H4 (cell line): ENCODE data around the gene KCTD20. TPM values are rescaled to one million over a fixed set of nuclear protein-coding genes. Genes with fewer than 3 reads are reported as not detected.
"Not testable (repeated sequence)": the region's sequence is repeated elsewhere in the genome, so short reads cannot be mapped to it uniquely, and the experiment has no call there.

Experiments used
- DNase-seq: peaks from one replicate; pipeline ENCODE4 v3.0.0-alpha.2; 2015; ENCODE audit warnings: low spot score
- total RNA-seq: library from RNA; depleted of rRNA; stranded (reverse); fragments of >200 nt; shearing (Covaris generic); gene quantifications from 2 replicates; pipeline ENCODE4 v1.2.3, GENCODE V29; 2014

The KCTD20 gene
- total RNA-seq, 1 experiment from 2014 or later = 68.5 TPM

DNA sequence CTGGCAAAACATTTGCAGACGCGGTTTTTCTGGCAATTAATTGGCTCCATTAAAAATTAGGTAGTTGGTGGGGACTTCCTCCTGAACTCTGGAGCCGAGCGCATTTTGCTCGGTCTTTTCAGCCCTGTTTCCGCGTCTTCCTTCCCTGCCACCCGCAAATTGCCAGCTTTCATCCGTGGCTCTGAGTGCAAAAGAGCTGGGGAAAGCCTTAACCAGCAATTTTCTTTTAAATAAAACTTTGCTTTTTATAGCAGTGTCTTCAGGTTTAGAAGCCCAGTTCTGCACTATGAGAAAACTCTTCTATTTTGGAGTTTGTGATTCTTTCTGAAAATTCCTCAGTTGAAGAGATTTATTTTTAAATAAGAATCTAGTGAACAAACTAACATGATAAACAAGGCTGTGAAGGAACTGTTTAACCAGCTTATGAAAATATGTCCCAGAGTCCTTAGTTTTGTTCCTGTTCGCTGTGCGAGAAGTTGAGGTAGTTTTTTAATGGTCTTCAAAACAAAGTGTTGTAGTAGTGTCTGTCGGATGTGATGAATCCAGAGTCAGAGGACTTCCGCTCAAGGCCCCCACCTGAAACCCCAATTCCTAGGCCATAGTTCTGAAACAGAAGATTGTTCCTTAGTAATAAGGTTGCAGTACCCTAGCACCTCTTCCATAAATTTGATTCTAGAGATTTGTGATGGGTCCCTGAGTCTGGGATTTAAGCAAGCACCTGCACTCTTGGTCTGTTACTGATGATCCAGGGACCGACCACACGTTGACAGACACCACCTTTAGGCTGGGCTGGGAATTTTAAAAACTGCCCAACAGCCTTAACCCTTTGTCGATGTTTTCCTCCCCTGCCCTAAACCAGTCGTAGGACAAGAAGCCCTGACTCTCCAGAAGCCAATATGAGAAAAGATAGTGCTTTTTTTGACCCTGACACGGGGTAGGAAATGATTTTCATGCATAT, 950 bp downstream of the KCTD20 start:
- DNase-seq = peak; percentile 18

- DNase-seq = no peak
Observed at GRCh38 chr6:36444470-36444869, 1.7 kb downstream of the KCTD20 start.

DNA sequence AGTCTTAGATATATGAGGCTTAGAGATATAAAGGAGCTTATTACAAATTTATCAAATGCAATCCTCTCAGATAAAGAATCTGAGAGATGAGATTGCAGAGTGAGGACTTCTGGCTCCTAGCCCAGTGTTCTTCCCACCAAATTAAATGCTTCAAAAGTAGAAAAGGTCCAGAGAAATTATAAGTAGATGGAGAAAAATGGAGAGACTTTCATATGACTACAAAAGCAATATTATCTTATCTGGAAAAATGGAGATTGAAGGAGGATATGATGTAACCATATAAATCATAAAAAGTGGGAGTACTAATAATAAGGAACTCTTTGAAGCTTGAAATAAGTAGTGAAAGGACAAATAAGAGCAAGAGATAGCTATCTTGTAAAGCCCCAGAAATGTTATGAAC, 2.8 kb downstream of the KCTD20 start:
- no peak for DNase-seq

- not testable (repeated sequence) for DNase-seq
Observed at GRCh38 chr6:36449173-36449572, 6.4 kb downstream of the KCTD20 start.

- not testable (repeated sequence) for DNase-seq
Observed at GRCh38 chr6:36452897-36453296, 10.1 kb downstream of the KCTD20 start.

DNA sequence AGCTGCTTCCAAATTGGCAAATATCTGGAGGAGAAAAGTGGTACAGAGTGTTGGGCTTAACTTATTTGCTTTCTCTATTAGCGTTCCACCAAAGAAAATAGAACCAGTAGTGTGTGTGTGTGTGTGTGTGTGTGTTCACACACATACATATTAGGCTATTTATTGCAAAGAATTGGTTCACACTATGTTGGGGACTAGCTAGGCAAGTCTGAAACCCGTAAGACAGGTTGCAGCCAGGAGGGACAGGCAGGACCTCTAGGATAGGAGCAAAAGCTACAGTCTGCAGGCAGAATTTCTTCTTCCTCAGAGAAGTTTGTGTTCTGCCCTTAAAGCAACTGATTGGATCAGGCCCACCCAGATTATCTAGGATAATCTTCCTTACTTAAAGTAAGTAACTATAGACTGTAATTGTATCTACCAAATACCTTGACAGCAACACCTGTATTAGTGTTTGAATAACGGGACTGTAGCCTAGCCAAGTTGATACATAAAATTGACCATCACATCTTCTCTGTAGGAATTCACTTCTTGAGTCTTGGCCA, 12.8 kb downstream of the KCTD20 start:
- DNase-seq = no peak

DNA sequence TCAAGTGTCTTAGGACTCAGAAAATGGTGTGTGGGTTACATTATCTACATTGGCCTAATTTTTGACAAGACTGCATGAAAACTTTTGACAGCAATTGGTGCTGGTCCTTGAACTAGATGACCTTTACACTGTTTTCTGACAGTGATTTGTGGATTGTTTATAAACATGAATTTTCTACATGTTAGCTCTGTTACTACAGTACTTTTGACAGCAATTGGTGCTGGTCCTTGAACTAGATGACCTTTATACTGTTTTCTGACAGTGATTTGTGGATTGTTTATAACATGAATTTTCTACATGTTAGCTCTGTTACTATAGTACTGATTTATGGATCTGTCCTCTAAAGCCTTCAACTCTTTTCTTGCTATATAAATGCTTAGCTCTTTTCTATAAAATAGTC, 16.7 kb downstream of the KCTD20 start:
- DNase-seq = no peak

- DNase-seq = no peak
Observed at GRCh38 chr6:36460916-36461315, 18.1 kb downstream of the KCTD20 start.

GRCh38 chr6:36461646-36462045, 18.8 kb downstream of the KCTD20 start:
- DNase-seq = no peak

GRCh38 chr6:36463676-36464075, 20.9 kb downstream of the KCTD20 start:
- DNase-seq = no peak

DNA sequence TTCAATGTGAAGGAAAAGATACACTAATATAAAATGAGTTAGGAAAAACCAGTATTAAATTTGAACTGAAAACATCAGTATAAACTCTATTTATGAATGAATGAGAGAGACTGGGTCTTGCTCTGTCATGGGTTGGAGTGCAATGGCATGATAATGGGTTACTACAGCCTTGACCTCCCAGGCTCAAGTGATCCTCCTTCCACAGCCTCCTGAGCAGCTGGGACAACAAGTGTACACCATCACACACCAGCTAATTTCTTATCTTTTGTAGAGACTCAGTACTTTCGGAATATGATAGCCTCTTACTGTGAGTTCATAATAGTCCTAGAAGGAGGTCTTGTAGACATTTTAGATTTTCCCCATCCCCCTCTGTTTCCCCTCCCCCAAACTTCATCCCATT, 21.4 kb downstream of the KCTD20 start:
- no peak for DNase-seq

DNA sequence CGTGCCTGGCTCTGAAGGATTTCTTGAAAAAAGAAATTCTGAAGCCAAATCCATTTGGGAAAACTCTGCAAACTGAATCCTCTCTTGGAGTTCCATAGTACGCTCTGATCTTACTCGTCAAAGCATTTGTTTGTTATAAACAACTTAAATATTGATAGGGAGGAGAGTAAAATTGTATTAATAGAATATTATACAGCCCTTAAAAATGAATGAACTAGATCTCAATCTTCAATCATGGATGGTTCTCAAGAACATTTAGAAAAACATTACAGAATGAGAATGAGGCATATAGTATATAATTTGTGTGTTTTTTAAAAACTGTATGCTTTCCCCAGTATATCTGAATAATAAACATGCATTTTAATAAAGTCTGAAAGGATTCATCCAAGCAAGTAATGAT, 24.8 kb downstream of the KCTD20 start:
- no peak for DNase-seq

GRCh38 chr6:36469148-36469661, 26.4 kb downstream of the KCTD20 start:
- no peak for DNase-seq

- no peak for DNase-seq
Observed at GRCh38 chr6:36469946-36470345, 27.1 kb downstream of the KCTD20 start.

DNA sequence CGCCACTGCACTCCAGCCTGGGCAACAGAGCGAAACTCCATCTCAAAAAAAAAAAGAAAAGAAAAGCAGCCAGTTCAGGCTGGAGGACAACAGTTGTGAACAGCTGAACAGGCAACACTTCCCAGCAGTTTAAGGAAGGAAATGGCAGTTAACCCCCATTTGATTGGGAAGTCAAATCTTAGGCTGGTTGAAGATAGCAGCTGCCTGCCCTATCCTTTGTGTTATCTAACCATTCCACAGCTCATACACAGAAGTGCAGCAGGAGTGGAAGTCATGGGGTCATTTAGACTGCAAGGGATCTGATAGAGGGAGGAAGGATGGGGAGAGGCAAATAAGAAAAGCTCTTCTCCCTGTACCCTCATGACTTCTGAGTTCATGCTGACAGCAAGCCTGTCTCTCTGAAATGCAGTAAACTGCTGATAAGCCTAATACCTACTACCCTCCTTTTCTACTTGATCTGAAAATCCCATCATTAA, 35.3 kb downstream of the KCTD20 start:
- no peak for DNase-seq

GRCh38 chr6:36479256-36479655, 36.5 kb downstream of the KCTD20 start:
- DNase-seq = no peak

- DNase-seq = not testable (repeated sequence)
Observed at GRCh38 chr6:36483326-36483725, 40.5 kb downstream of the KCTD20 start.

GRCh38 chr6:36484736-36485135, 41.9 kb downstream of the KCTD20 start:
- DNase-seq = no peak

GRCh38 chr6:36487698-36488097, 44.9 kb downstream of the KCTD20 start:
- no peak for DNase-seq

GRCh38 chr6:36488221-36488620, 45.4 kb downstream of the KCTD20 start:
- DNase-seq = no peak

DNA sequence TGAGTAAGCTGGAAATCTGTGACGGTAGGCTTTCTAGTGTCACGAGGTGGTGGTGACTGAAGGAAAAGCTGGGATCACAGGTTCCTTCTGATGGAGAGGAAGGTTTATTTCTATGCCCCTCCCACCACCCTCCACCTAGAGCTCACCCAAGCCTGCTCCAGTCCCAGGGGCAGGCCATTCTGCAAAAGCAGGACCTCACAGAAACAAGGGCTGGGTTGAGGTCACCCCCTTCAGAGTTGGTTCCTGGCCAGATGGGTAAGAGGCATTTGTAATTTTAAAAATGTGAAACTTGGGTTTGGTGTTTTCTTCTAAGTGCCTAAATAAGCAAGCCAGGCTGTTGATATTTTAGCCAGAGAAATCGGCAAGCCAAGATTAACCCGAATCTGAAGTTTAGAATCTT, 46.6 kb downstream of the KCTD20 start:
- DNase-seq = no peak

- no peak for DNase-seq
Observed at GRCh38 chr6:36491378-36491965, 48.7 kb downstream of the KCTD20 start.

- DNase-seq = no peak
Observed at GRCh38 chr6:36492092-36492491, 49.3 kb downstream of the KCTD20 start.
